ENCODE data around the gene JMJD4. TPM values are rescaled to one million over a fixed set of nuclear protein-coding genes. Genes with fewer than 3 reads are reported as not detected.

The JMJD4 gene
- total and polyA plus RNA-seq, 2 donors (not counting 3 experiments of a cell fraction or from before 2014, with no cell fraction given): 17.3 to 31.2 TPM

- no peak for FAIRE-seq
- H2AFZ ChIP-seq (ENCODE audit: low read depth, low read length): no peak overlapping the region
Observed at GRCh38 chr1:227728892-227729143, 6.3 kb downstream of the JMJD4 start.

More at GRCh38 chr1:227728892-227729143, 6.3 kb downstream of the JMJD4 start:
- no peak overlapping the region for H3K9ac ChIP-seq (replicated peaks; ENCODE audit: extremely low read depth, insufficient read depth, low read length)
- no peaks in the 10 kb centered on the region for H3K9me1 ChIP-seq (replicated peaks; ENCODE audit: control insufficient read depth, extremely low read depth, insufficient read depth, low read length)
- ChIA-PET CTCF (no interaction called here), POLR2A (no interaction called here)
- H4K20me1 ChIP-seq (replicated peaks; ENCODE audit: control insufficient read depth, extremely low read depth, insufficient read depth, low read length): no peaks in the 10 kb centered on the region
- intact Hi-C loops (cut with micrococcal nuclease) (loop anchor here (1.0 to 5.0 kb wide), 2 partner anchors 162 to 187 kb away; no protein-coding TSS in a partner anchor), dilution Hi-C loops (cut with MboI; ENCODE audit: extremely low pct_ligation_motif_present, low sequenced_read_pairs) (no loop called here)
- H3K79me2 ChIP-seq (ENCODE audit: control insufficient read depth, insufficient read depth, low read length): peaks cover 6% of the 10 kb centered on the region
- H3K4me1 ChIP-seq (ENCODE audit: control insufficient read depth, extremely low read depth, insufficient read depth, low read length): peaks cover 2% of the 10 kb centered on the region
- DNase-seq (ENCODE audit: low read depth, low spot score): no peak
- BruUV-seq (replicated peaks): no TSS peak
- peaks cover 0 to 10% of the 10 kb centered on the region in 2 experiments for H3K27me3 ChIP-seq (ENCODE audit: control insufficient read depth in 2 of 2, insufficient read depth in 2 of 2, low read length in 2 of 2)
- H3K27ac ChIP-seq (ENCODE audit: insufficient read depth, low read depth, low read length): no peak overlapping the region
- H3K4me2 ChIP-seq (ENCODE audit: insufficient read depth, low read length): no peak overlapping the region
- H3K4me3 ChIP-seq (replicated peaks in 1 of 3; ENCODE audit: insufficient read depth in 1 of 3, low read depth in 1 of 3, low read length in 3 of 3): peak overlapping the region in 1 of 3 experiments; percentile 30
- H3K9me3 ChIP-seq (replicated peaks; ENCODE audit: control insufficient read depth, insufficient read depth, low read length): no peaks in the 10 kb centered on the region
- TF ChIP-seq POLR2AphosphoS5 (IDR thresholded peaks at IDR 0.05; ENCODE audit: insufficient read depth, low read depth, low read length) (no peak), MAX (IDR thresholded peaks at IDR 0.05; ENCODE audit: insufficient read depth, insufficient read length) (no peak), EZH2 (IDR thresholded peaks at IDR 0.05; ENCODE audit: borderline replicate concordance, low read depth, low read length, severe bottlenecking) (no peak), MYC (IDR thresholded peaks at IDR 0.05; ENCODE audit: low read depth, low read length) (no peak), POLR2A (IDR thresholded peaks at IDR 0.05; ENCODE audit: low read depth, low read length) (no peak), FOS (IDR thresholded peaks at IDR 0.05; ENCODE audit: borderline replicate concordance, insufficient read depth, low read length) (no peak), JUN (IDR thresholded peaks at IDR 0.05; ENCODE audit: borderline replicate concordance, insufficient read depth, insufficient read length, low read depth) (no peak), GATA2 (IDR thresholded peaks at IDR 0.05; ENCODE audit: insufficient read depth, insufficient read length, low read depth, low read length) (no peak)
- TF ChIP-seq, protein P1, sequence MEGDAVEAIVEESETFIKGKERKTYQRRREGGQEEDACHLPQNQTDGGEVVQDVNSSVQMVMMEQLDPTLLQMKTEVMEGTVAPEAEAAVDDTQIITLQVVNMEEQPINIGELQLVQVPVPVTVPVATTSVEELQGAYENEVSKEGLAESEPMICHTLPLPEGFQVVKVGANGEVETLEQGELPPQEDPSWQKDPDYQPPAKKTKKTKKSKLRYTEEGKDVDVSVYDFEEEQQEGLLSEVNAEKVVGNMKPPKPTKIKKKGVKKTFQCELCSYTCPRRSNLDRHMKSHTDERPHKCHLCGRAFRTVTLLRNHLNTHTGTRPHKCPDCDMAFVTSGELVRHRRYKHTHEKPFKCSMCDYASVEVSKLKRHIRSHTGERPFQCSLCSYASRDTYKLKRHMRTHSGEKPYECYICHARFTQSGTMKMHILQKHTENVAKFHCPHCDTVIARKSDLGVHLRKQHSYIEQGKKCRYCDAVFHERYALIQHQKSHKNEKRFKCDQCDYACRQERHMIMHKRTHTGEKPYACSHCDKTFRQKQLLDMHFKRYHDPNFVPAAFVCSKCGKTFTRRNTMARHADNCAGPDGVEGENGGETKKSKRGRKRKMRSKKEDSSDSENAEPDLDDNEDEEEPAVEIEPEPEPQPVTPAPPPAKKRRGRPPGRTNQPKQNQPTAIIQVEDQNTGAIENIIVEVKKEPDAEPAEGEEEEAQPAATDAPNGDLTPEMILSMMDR (IDR thresholded peaks at IDR 0.05; ENCODE audit: extremely low read depth in 1 of 2, insufficient read depth in 1 of 2, low read depth in 1 of 2, low read length in 2 of 2): no peak
- H3K36me3 ChIP-seq (ENCODE audit: control insufficient read depth in 2 of 2, extremely low read depth in 1 of 2, insufficient read depth in 2 of 2, low read length in 2 of 2): peaks cover 0 to 21% of the 10 kb centered on the region in 2 experiments

All from endothelial cell of umbilical vein (primary cell).